Ramos (cell line): ENCODE data around the gene SH3RF3.

Experiments
- in situ Hi-C: fragments of 300-500 bp; cut with MboI; formaldehyde crosslinking; loops from one replicate; pipeline ENCODE4 v1.14.3; 2022; ENCODE audit warnings: low sequenced_read_pairs; ENCODE audit not compliant: unreplicated experiment

The SH3RF3 gene

DNA sequence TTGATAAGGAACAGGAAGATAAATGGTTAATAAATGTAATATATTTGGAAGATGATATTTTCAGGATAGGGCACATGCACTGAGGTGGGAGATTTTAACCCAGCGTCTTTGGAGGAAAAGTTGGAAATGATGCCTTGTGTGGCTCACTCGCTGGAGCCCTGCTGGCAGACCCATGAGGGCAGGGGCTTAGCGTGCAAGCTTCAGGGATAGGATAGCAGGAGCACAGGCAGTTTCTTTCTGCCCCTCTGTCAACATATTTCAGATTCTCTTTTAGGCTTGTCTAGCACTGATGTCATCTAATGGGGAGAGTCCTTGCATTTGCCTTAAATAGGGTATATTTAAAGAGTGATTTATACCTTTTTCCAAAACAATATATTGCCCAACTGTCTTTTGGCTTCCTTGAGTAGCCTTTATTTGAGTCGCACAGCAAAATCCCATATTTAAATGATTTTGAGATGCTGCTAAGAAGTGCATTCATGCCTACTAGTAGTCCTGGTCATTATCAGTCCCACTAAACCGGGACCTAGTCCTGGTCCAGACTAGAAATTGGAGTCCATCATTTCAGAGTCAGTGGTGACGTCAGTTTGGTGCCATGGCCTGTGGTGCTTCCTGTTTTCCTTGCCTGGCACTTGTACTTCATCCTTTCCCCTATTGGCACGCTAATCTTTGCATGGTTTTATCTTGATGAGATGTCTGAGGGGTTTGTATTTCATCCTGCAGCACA, 45.8 kb downstream of the SH3RF3 start:
- in situ Hi-C loops: no loop called here

DNA sequence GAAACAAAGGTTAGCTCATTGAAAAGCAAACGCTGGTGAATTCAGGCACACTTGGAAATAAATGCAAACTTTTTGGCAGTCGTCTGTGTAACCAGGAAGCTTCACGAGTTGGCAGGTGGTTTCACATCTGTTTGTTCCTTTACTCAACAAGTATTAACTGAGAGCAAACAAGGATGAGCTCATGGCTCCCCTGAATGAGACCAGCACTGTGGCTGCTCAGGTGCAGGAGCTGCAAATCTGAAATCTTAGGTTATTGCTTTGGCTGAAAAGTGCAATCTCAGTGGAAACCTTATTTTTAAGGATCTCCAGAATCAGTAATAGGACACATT, 46.3 kb downstream of the SH3RF3 start:
- in situ Hi-C loops: no loop called here

GRCh38 chr2:109176928-109177327, 47.9 kb downstream of the SH3RF3 start:
- in situ Hi-C loops: no loop called here

- in situ Hi-C loops: no loop called here
Observed at GRCh38 chr2:109177635-109178034, 48.6 kb downstream of the SH3RF3 start.

DNA sequence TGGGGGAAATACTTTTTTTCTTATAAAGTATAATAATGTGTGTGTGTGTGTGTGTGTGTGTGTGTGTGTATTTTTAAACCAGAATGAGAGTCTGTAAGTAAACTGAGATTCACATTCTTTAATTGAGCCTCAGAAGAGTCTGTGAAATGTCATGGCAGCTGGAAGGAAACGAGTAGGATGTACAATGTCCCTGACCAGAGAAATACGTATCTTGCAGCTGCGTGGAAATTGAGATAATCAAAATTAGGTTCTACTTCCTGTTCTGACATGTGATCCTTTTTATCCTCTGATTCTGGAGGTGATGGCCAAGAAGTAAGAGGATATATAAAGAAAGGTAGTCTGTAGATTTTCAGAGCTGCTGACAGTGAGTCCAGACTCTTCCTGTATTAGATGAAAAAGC, 50.0 kb downstream of the SH3RF3 start:
- in situ Hi-C loops: no loop called here

GRCh38 chr2:109180786-109181185, 51.8 kb downstream of the SH3RF3 start:
- in situ Hi-C loops: no loop called here

DNA sequence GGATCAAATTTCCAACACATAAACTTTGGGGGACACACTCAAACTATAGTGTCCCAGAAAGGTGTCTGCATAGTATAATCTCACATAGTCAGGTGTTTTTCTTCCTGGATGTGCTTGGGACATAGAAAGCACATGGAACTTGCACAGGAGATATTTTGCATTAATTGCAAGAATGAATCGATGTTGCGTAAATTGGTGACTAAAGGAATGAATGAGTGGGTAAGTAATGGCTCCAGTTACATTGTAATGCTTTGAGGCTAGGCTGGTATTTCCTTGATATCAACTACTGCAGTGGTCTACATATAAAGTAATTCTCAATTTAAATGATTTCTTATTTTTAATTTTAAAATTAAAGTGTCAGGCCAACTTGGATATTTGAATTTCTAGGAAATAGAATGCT, 53.4 kb downstream of the SH3RF3 start:
- in situ Hi-C loops: no loop called here

DNA sequence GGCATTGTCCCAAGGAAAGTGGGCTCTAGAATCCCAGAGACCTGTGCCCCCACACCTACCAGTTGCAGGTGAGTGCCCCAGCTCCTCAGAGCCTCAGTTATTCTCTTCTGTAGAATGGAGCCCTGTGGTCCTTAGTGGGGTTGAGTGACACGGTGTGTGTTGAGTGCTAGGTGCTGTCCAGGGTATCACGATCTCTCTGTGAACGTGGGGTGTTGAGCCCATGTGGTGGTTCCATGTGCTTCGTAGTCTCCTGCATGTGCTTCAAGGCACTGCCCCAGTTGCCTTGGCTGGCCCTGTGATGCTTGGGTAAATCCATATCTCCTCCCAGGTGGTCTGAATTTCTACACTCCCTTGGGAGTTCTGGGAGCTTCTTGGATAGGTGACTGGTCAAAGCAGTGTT, 54.9 kb downstream of the SH3RF3 start:
- in situ Hi-C loops: no loop called here

GRCh38 chr2:109184368-109184767, 55.4 kb downstream of the SH3RF3 start:
- in situ Hi-C loops: no loop called here

GRCh38 chr2:109185338-109185737, 56.3 kb downstream of the SH3RF3 start:
- in situ Hi-C loops: no loop called here

DNA sequence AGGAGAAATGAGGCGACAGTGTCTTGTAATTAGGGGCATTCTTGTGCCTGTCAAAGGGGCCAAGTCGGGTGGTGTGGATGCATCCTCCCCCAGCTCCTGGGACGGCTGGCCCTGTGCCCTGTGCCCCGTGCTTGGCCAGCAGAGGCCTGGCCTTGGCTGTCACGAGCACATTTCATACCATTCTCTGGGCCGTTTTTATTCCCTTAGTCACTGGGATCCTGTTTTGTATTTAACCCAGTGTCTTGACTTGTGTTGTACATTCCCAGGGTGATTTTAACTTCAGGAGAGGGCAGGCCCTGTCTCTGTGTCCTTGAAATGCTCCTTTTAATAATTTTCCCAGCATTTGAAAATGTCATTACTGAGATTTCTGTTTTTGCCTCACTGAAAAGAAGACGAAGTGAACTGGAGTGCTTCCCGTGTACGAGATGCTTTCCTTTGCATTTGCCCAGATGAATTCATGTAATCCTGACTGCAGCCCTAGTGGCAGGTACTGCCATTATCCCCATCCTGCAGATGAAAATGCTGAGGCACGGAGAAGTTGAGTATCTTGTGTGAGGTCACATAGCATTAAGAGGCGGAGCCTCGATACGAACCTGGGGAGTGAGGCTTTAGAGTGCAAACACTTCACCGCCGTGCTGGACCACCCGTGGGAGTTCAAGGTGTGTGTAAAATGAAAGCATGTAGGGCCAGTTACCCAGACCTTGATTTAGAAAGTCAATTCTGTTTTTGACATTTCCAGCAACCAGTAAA, 57.0 kb downstream of the SH3RF3 start:
- in situ Hi-C loops: no loop called here

- in situ Hi-C loops: no loop called here
Observed at GRCh38 chr2:109186656-109187250, 57.7 kb downstream of the SH3RF3 start.

- in situ Hi-C loops: no loop called here
Observed at GRCh38 chr2:109187711-109188495, 58.9 kb downstream of the SH3RF3 start.

GRCh38 chr2:109188496-109188890, 59.5 kb downstream of the SH3RF3 start:
- in situ Hi-C loops: no loop called here

DNA sequence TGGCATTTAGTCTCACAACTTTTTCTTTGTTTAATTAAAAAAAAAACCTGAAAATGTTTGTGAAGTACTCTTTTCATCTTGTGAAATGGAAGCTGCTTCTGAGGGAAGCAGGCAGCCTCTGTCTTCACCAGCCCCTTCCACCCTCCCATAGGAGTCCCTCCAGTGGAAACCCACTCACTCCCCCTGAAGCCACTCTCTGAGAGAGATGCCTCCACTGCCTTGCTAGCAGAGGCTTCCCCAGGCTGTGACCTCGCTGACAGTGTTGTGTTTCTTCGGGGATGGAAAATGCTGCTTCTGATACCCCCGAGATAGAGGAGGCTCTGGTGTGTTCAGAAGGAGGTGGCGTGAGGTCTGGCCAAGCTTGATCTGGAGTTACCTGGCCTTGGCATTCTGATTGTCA, 59.9 kb downstream of the SH3RF3 start:
- in situ Hi-C loops: no loop called here

DNA sequence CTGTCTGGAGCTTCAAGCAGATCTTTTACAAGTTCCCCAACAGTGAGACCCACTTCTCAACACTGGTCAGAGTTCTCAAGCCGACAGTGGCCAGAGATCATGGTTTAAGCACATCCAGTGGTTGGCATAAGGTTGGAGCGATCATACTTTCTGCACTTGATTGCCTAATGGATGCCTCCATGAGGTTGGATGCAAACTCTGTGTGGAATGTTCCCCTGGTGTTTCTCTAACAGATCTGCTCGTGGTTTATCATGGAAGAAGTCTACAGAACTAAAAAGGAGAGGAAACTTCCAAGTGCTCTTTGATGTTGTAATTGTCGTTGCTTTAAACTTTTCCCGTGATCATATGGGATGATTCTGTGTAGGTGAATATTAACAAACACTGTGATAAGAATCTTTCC, 60.7 kb downstream of the SH3RF3 start:
- in situ Hi-C loops: no loop called here

- in situ Hi-C loops: no loop called here
Observed at GRCh38 chr2:109193807-109194619, 65.0 kb downstream of the SH3RF3 start.

DNA sequence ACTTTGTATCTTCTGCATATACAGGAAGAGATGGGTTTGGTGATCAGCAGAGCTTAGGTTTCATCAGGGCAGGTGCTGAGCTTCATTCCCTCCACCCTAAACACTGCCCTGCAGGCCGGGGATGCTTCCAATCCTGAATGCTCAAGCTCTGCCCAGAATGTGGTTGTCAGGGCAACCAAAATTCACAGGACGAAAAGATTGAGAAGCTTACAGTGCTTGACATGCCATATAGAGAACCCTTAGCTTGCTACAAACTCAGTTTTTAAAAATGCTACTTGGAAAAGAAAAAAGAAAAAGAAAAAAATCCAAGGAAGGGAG, 65.6 kb downstream of the SH3RF3 start:
- in situ Hi-C loops: no loop called here

- in situ Hi-C loops: no loop called here
Observed at GRCh38 chr2:109195193-109196045, 66.4 kb downstream of the SH3RF3 start.
